ENCODE results near the gene GLYR1. TPM values are rescaled to one million over a fixed set of nuclear protein-coding genes. Genes with fewer than 3 reads are reported as not detected.

GLYR1 gene
- total and polyA plus RNA-seq, 2 donors (not counting 3 experiments of a cell fraction or from before 2014, with no cell fraction given): 47.9 to 107 TPM

DNA sequence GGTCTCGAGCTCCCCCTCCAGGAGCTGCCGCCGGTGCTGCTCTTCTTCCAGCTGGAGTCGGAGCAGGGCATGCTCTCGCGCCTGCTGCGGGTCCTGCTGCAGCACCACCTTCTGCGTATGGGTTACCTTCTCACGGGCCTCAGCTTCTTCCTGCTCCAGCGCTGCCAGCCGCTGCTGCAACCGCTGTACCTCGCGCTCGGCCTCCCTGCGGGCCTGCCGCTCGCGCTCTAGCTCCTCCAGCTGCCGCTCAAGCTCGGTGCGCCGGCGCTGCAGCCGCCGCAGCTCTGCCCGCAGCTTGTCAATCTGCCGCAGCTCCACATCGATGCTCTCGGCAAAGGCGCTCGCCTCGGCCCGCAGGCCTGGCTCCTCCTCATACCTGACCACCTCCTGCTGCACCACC is 37.1 kb upstream of the GLYR1 start:
- no peaks in the 10 kb centered on the region for H3K27me3 ChIP-seq (ENCODE audit: control insufficient read depth in 2 of 2, insufficient read depth in 2 of 2, low read length in 2 of 2)
- no peak overlapping the region for H3K4me3 ChIP-seq (replicated peaks in 1 of 3; ENCODE audit: insufficient read depth in 1 of 3, low read depth in 1 of 3, low read length in 3 of 3)
- no peaks in the 10 kb centered on the region for H4K20me1 ChIP-seq (replicated peaks; ENCODE audit: control insufficient read depth, extremely low read depth, insufficient read depth, low read length)
- H3K9me3 ChIP-seq (replicated peaks; ENCODE audit: control insufficient read depth, insufficient read depth, low read length): no peaks in the 10 kb centered on the region
- H3K4me2 ChIP-seq (ENCODE audit: insufficient read depth, low read length): no peak overlapping the region
- no peaks in the 10 kb centered on the region for H3K79me2 ChIP-seq (ENCODE audit: control insufficient read depth, insufficient read depth, low read length)
- H3K27ac ChIP-seq (ENCODE audit: insufficient read depth, low read depth, low read length): no peak overlapping the region
- peaks cover 21 to 59% of the 10 kb centered on the region in 2 experiments for H3K36me3 ChIP-seq (ENCODE audit: control insufficient read depth in 2 of 2, extremely low read depth in 1 of 2, insufficient read depth in 2 of 2, low read length in 2 of 2)
- BruUV-seq (replicated peaks): no TSS peak
- DNase-seq (ENCODE audit: low read depth, low spot score) (no peak), FAIRE-seq (no peak)
- TF ChIP-seq, protein P1, sequence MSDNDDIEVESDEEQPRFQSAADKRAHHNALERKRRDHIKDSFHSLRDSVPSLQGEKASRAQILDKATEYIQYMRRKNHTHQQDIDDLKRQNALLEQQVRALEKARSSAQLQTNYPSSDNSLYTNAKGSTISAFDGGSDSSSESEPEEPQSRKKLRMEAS (IDR thresholded peaks at IDR 0.05; ENCODE audit: insufficient read depth, insufficient read length): no peak
- TF ChIP-seq FOS (IDR thresholded peaks at IDR 0.05; ENCODE audit: borderline replicate concordance, insufficient read depth, low read length) (no peak), GATA2 (IDR thresholded peaks at IDR 0.05; ENCODE audit: insufficient read depth, insufficient read length, low read depth, low read length) (no peak), POLR2AphosphoS5 (IDR thresholded peaks at IDR 0.05; ENCODE audit: insufficient read depth, low read depth, low read length) (no peak), MYC (IDR thresholded peaks at IDR 0.05; ENCODE audit: low read depth, low read length) (no peak), POLR2A (IDR thresholded peaks at IDR 0.05; ENCODE audit: low read depth, low read length) (no peak), JUN (IDR thresholded peaks at IDR 0.05; ENCODE audit: borderline replicate concordance, insufficient read depth, insufficient read length, low read depth) (no peak), EZH2 (IDR thresholded peaks at IDR 0.05; ENCODE audit: borderline replicate concordance, low read depth, low read length, severe bottlenecking) (no peak)
- TF ChIP-seq, protein P2, sequence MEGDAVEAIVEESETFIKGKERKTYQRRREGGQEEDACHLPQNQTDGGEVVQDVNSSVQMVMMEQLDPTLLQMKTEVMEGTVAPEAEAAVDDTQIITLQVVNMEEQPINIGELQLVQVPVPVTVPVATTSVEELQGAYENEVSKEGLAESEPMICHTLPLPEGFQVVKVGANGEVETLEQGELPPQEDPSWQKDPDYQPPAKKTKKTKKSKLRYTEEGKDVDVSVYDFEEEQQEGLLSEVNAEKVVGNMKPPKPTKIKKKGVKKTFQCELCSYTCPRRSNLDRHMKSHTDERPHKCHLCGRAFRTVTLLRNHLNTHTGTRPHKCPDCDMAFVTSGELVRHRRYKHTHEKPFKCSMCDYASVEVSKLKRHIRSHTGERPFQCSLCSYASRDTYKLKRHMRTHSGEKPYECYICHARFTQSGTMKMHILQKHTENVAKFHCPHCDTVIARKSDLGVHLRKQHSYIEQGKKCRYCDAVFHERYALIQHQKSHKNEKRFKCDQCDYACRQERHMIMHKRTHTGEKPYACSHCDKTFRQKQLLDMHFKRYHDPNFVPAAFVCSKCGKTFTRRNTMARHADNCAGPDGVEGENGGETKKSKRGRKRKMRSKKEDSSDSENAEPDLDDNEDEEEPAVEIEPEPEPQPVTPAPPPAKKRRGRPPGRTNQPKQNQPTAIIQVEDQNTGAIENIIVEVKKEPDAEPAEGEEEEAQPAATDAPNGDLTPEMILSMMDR (IDR thresholded peaks at IDR 0.05; ENCODE audit: extremely low read depth in 1 of 2, insufficient read depth in 1 of 2, low read depth in 1 of 2, low read length in 2 of 2): no peak
- intact Hi-C loops (cut with micrococcal nuclease) (no loop called here), dilution Hi-C loops (cut with MboI; ENCODE audit: extremely low pct_ligation_motif_present, low sequenced_read_pairs) (no loop called here)
- H3K9me1 ChIP-seq (replicated peaks; ENCODE audit: control insufficient read depth, extremely low read depth, insufficient read depth, low read length): no peaks in the 10 kb centered on the region
- no peak overlapping the region for H3K9ac ChIP-seq (replicated peaks; ENCODE audit: extremely low read depth, insufficient read depth, low read length)
- POLR2A ChIA-PET: no interaction called here
- H3K4me1 ChIP-seq (ENCODE audit: control insufficient read depth, extremely low read depth, insufficient read depth, low read length): no peaks in the 10 kb centered on the region
- CTCF ChIA-PET: interaction anchor here (1.2 to 1.3 kb wide), 2 partner anchors 9 kb away, joined by 3 to 6 read pairs; no protein-coding TSS in a partner anchor
- H2AFZ ChIP-seq (ENCODE audit: low read depth, low read length): no peak overlapping the region

All from endothelial cell of umbilical vein (primary cell).